ENCODE results near the gene ALKBH3.

The ALKBH3 gene

GRCh38 chr11:43955381-43956118 is 74.9 kb downstream of the ALKBH3 start:
- H3K9me3 ChIP-seq (ENCODE audit: control insufficient read depth in 2 of 2, low read length in 2 of 2) = no peaks in the 10 kb centered on the region
- H3K27ac ChIP-seq (ENCODE audit: low read depth in 2 of 2, low read length in 2 of 2) = no peak overlapping the region
- H3K4me3 ChIP-seq (ENCODE audit: low read length in 2 of 2) = no peak overlapping the region
- H3K4me1 ChIP-seq (ENCODE audit: control insufficient read depth in 2 of 2, insufficient read depth in 2 of 2, low read length in 2 of 2) = no peaks in the 10 kb centered on the region
- no peaks in the 10 kb centered on the region for H3K27me3 ChIP-seq (ENCODE audit: control insufficient read depth in 2 of 2, insufficient read depth in 2 of 2, low read length in 2 of 2)
- no peak overlapping the region for H3K9ac ChIP-seq (ENCODE audit: low read depth in 1 of 2, low read length in 2 of 2)
- H3K36me3 ChIP-seq (ENCODE audit: control insufficient read depth in 2 of 2, insufficient read depth in 2 of 2, low read length in 2 of 2) = no peaks in the 10 kb centered on the region

- Histone ChIP-seq H3K4me3 (ENCODE audit: low read length in 2 of 2) (no peak overlapping the region), H3K36me3 (ENCODE audit: control insufficient read depth in 2 of 2, insufficient read depth in 2 of 2, low read length in 2 of 2) (no peaks in the 10 kb centered on the region), H3K9me3 (ENCODE audit: control insufficient read depth in 2 of 2, low read length in 2 of 2) (no peaks in the 10 kb centered on the region), H3K27me3 (ENCODE audit: control insufficient read depth in 2 of 2, insufficient read depth in 2 of 2, low read length in 2 of 2) (no peaks in the 10 kb centered on the region), H3K9ac (ENCODE audit: low read depth in 1 of 2, low read length in 2 of 2) (no peak overlapping the region), H3K4me1 (ENCODE audit: control insufficient read depth in 2 of 2, insufficient read depth in 2 of 2, low read length in 2 of 2) (no peaks in the 10 kb centered on the region), H3K27ac (ENCODE audit: low read depth in 2 of 2, low read length in 2 of 2) (no peak overlapping the region)
These were observed 76.9 kb downstream of the ALKBH3 start for GRCh38 chr11:43957571-43957970.

- H3K9me3 ChIP-seq (ENCODE audit: control insufficient read depth in 2 of 2, low read length in 2 of 2) = no peaks in the 10 kb centered on the region
- no peak overlapping the region for H3K4me3 ChIP-seq (ENCODE audit: low read length in 2 of 2)
- H3K27me3 ChIP-seq (ENCODE audit: control insufficient read depth in 2 of 2, insufficient read depth in 2 of 2, low read length in 2 of 2) = no peaks in the 10 kb centered on the region
- no peak overlapping the region for H3K27ac ChIP-seq (ENCODE audit: low read depth in 2 of 2, low read length in 2 of 2)
- no peaks in the 10 kb centered on the region for H3K36me3 ChIP-seq (ENCODE audit: control insufficient read depth in 2 of 2, insufficient read depth in 2 of 2, low read length in 2 of 2)
- no peaks in the 10 kb centered on the region for H3K4me1 ChIP-seq (ENCODE audit: control insufficient read depth in 2 of 2, insufficient read depth in 2 of 2, low read length in 2 of 2)
- no peak overlapping the region for H3K9ac ChIP-seq (ENCODE audit: low read depth in 1 of 2, low read length in 2 of 2)
These were observed 78.8 kb downstream of the ALKBH3 start for GRCh38 chr11:43959321-43959995.

- Histone ChIP-seq H3K9me3 (ENCODE audit: control insufficient read depth in 2 of 2, low read length in 2 of 2) (no peaks in the 10 kb centered on the region), H3K36me3 (ENCODE audit: control insufficient read depth in 2 of 2, insufficient read depth in 2 of 2, low read length in 2 of 2) (no peaks in the 10 kb centered on the region), H3K4me1 (ENCODE audit: control insufficient read depth in 2 of 2, insufficient read depth in 2 of 2, low read length in 2 of 2) (no peaks in the 10 kb centered on the region), H3K9ac (ENCODE audit: low read depth in 1 of 2, low read length in 2 of 2) (no peak overlapping the region), H3K4me3 (ENCODE audit: low read length in 2 of 2) (no peak overlapping the region), H3K27me3 (ENCODE audit: control insufficient read depth in 2 of 2, insufficient read depth in 2 of 2, low read length in 2 of 2) (no peaks in the 10 kb centered on the region), H3K27ac (ENCODE audit: low read depth in 2 of 2, low read length in 2 of 2) (no peak overlapping the region)
These were observed 82.0 kb downstream of the ALKBH3 start for GRCh38 chr11:43962383-43963278.

- Histone ChIP-seq H3K36me3 (ENCODE audit: control insufficient read depth in 2 of 2, insufficient read depth in 2 of 2, low read length in 2 of 2) (no peaks in the 10 kb centered on the region), H3K27ac (ENCODE audit: low read depth in 2 of 2, low read length in 2 of 2) (no peak overlapping the region), H3K9me3 (ENCODE audit: control insufficient read depth in 2 of 2, low read length in 2 of 2) (no peaks in the 10 kb centered on the region), H3K4me3 (ENCODE audit: low read length in 2 of 2) (no peak overlapping the region), H3K27me3 (ENCODE audit: control insufficient read depth in 2 of 2, insufficient read depth in 2 of 2, low read length in 2 of 2) (no peaks in the 10 kb centered on the region), H3K9ac (ENCODE audit: low read depth in 1 of 2, low read length in 2 of 2) (no peak overlapping the region), H3K4me1 (ENCODE audit: control insufficient read depth in 2 of 2, insufficient read depth in 2 of 2, low read length in 2 of 2) (no peaks in the 10 kb centered on the region)
These were observed 82.6 kb downstream of the ALKBH3 start for GRCh38 chr11:43963279-43963620.

- H3K4me1 ChIP-seq (ENCODE audit: control insufficient read depth in 2 of 2, insufficient read depth in 2 of 2, low read length in 2 of 2) = no peaks in the 10 kb centered on the region
- no peak overlapping the region for H3K4me3 ChIP-seq (ENCODE audit: low read length in 2 of 2)
- H3K27ac ChIP-seq (ENCODE audit: low read depth in 2 of 2, low read length in 2 of 2) = no peak overlapping the region
- no peaks in the 10 kb centered on the region for H3K9me3 ChIP-seq (ENCODE audit: control insufficient read depth in 2 of 2, low read length in 2 of 2)
- H3K27me3 ChIP-seq (ENCODE audit: control insufficient read depth in 2 of 2, insufficient read depth in 2 of 2, low read length in 2 of 2) = peaks cover 0 to 4% of the 10 kb centered on the region in 2 donors
- H3K36me3 ChIP-seq (ENCODE audit: control insufficient read depth in 2 of 2, insufficient read depth in 2 of 2, low read length in 2 of 2) = no peaks in the 10 kb centered on the region
- no peak overlapping the region for H3K9ac ChIP-seq (ENCODE audit: low read depth in 1 of 2, low read length in 2 of 2)
These were observed 87.0 kb downstream of the ALKBH3 start for GRCh38 chr11:43967661-43968060.

GRCh38 chr11:43968719-43969118 is 88.1 kb downstream of the ALKBH3 start:
- peaks cover 0 to 4% of the 10 kb centered on the region in 2 donors for H3K27me3 ChIP-seq (ENCODE audit: control insufficient read depth in 2 of 2, insufficient read depth in 2 of 2, low read length in 2 of 2)
- no peaks in the 10 kb centered on the region for H3K36me3 ChIP-seq (ENCODE audit: control insufficient read depth in 2 of 2, insufficient read depth in 2 of 2, low read length in 2 of 2)
- no peaks in the 10 kb centered on the region for H3K4me1 ChIP-seq (ENCODE audit: control insufficient read depth in 2 of 2, insufficient read depth in 2 of 2, low read length in 2 of 2)
- no peak overlapping the region for H3K27ac ChIP-seq (ENCODE audit: low read depth in 2 of 2, low read length in 2 of 2)
- no peak overlapping the region for H3K9ac ChIP-seq (ENCODE audit: low read depth in 1 of 2, low read length in 2 of 2)
- H3K4me3 ChIP-seq (ENCODE audit: low read length in 2 of 2) = no peak overlapping the region
- H3K9me3 ChIP-seq (ENCODE audit: control insufficient read depth in 2 of 2, low read length in 2 of 2) = no peaks in the 10 kb centered on the region

- no peak overlapping the region for H3K27ac ChIP-seq (ENCODE audit: low read depth in 2 of 2, low read length in 2 of 2)
- no peak overlapping the region for H3K9ac ChIP-seq (ENCODE audit: low read depth in 1 of 2, low read length in 2 of 2)
These were observed 88.9 kb downstream of the ALKBH3 start for GRCh38 chr11:43969543-43969942.

More at GRCh38 chr11:43969543-43969942, 88.9 kb downstream of the ALKBH3 start:
- H3K4me3 ChIP-seq (ENCODE audit: low read length in 2 of 2) = no peak overlapping the region
- peaks cover 0 to 4% of the 10 kb centered on the region in 2 donors for H3K27me3 ChIP-seq (ENCODE audit: control insufficient read depth in 2 of 2, insufficient read depth in 2 of 2, low read length in 2 of 2)
- H3K4me1 ChIP-seq (ENCODE audit: control insufficient read depth in 2 of 2, insufficient read depth in 2 of 2, low read length in 2 of 2) = no peaks in the 10 kb centered on the region
- H3K9me3 ChIP-seq (ENCODE audit: control insufficient read depth in 2 of 2, low read length in 2 of 2) = no peaks in the 10 kb centered on the region
- no peaks in the 10 kb centered on the region for H3K36me3 ChIP-seq (ENCODE audit: control insufficient read depth in 2 of 2, insufficient read depth in 2 of 2, low read length in 2 of 2)

Measured in mucosa of rectum (tissue), 2 donors.